AG09309 (cell line): ENCODE measurements around the gene RABGAP1L.

ENCODE experiments used
- DNase-seq: peaks from one replicate; pipeline ENCODE4 v3.0.0-alpha.2; 2010; ENCODE audit warnings: low read depth
- H3K4me3 ChIP-seq: 2 replicates; pipeline ENCODE4 v1.5.1; 2011; ENCODE audit warnings: mild to moderate bottlenecking, low read depth, low read length, moderate library complexity; ENCODE audit not compliant: control insufficient read depth
- TF ChIP-seq, protein P1 (sequence below): IDR thresholded peaks from 2 replicates; pipeline ENCODE4 v1.5.1; 2011; ENCODE audit warnings: mild to moderate bottlenecking, low read depth, low read length, inconsistent platforms; ENCODE audit not compliant: insufficient read depth, control insufficient read depth; ENCODE audit errors: missing control alignments

Gene RABGAP1L

DNA sequence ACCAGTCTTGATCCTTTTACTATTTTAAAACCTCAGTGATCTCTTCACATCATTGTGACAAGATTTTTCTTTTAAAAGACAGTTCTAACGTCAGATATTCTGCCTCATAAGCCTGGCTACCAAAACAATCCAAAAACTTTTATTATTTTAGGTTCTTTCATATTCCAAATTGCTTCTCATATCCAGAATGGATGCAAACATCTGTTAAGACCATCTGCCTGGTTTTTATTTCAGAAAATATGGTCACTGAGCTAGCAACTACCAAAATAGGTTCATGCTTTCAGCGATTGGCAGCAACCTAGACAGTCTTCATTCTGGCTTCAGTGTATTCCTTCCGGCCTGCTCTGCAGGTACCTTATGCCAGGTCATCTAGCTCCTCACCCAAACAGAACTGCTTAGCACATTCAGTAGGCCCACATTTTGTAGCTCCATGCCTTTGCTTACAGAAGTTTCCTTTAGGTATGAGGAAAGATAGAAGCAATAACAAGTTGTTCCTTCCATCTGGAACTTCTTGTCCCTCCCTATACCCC lies 781.4 kb downstream of the RABGAP1L start:
- no peak for DNase-seq
- TF ChIP-seq, protein P1, sequence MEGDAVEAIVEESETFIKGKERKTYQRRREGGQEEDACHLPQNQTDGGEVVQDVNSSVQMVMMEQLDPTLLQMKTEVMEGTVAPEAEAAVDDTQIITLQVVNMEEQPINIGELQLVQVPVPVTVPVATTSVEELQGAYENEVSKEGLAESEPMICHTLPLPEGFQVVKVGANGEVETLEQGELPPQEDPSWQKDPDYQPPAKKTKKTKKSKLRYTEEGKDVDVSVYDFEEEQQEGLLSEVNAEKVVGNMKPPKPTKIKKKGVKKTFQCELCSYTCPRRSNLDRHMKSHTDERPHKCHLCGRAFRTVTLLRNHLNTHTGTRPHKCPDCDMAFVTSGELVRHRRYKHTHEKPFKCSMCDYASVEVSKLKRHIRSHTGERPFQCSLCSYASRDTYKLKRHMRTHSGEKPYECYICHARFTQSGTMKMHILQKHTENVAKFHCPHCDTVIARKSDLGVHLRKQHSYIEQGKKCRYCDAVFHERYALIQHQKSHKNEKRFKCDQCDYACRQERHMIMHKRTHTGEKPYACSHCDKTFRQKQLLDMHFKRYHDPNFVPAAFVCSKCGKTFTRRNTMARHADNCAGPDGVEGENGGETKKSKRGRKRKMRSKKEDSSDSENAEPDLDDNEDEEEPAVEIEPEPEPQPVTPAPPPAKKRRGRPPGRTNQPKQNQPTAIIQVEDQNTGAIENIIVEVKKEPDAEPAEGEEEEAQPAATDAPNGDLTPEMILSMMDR, result no peak
- no peak overlapping the region for H3K4me3 ChIP-seq

GRCh38 chr1:174942547-174943255 lies 783.4 kb downstream of the RABGAP1L start:
- DNase-seq, result no peak
- TF ChIP-seq, protein P1, result no peak
- no peak overlapping the region for H3K4me3 ChIP-seq

- no peak for DNase-seq
- no peak overlapping the region for H3K4me3 ChIP-seq
- TF ChIP-seq, protein P1, result no peak
Measured at GRCh38 chr1:174946031-174946430, 786.7 kb downstream of the RABGAP1L start.

GRCh38 chr1:174949061-174949460 lies 789.7 kb downstream of the RABGAP1L start:
- H3K4me3 ChIP-seq, result no peak overlapping the region
- TF ChIP-seq, protein P1, result no peak
- DNase-seq, result no peak

DNA sequence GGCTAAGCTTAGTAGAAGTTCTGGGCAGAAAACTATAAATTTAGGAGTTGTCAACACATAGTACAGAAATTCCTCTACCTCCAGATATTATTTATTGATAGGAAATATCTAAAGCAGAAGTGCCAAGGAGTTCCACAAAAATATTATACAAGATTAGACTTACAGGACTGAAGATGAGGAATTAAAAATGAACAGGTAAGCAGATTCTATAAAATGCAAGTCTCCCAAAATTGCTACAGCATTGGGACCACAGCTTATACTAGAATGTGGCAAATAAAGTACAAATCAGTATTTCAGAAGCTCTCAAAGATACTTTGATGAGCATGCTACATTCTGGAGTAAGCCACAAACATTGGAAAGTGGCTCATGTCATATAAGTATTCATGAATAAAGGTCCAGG lies 790.3 kb downstream of the RABGAP1L start:
- DNase-seq, result no peak
- TF ChIP-seq, protein P1, result no peak
- no peak overlapping the region for H3K4me3 ChIP-seq

- TF ChIP-seq, protein P1, result no peak
- DNase-seq, result no peak
- H3K4me3 ChIP-seq, result no peak overlapping the region
Measured at GRCh38 chr1:174953285-174954072, 794.2 kb downstream of the RABGAP1L start.
